Right ventricle myocardium inferior (tissue), 1 donor: Measurements from ENCODE around the gene TC2N. TPM values are rescaled to one million over a fixed set of nuclear protein-coding genes. Genes with fewer than 3 reads are reported as not detected.
A peak's percentile ranks its signal among the peaks of the same experiment; 100 is the strongest.

ENCODE experiments used
- ATAC-seq: fragments of 200-7000 bp; cut with Tn5 transposase; one replicate; pipeline ENCODE4 v1.9.1; 2020; ENCODE audit warnings: mild to moderate bottlenecking, moderate library complexity
- DNase-seq: peaks from one replicate; pipeline ENCODE4 v3.0.0; 2021; ENCODE audit errors: missing footprints
- intact Hi-C: fragments of 100-400 bp; cut with DNase I; formaldehyde crosslinking; loops from one replicate; pipeline ENCODE4 v1.11.0; 2022
- total RNA-seq: library from RNA; stranded (reverse); fragmentation: NEBNext Ultra II Directional; extraction: Animal tissue kit (Norgen Biotek cat#: 25700); gene quantifications from one replicate; pipeline ENCODE4 v1.2.1, GENCODE V29; 2021
- donor health status: DM: no; HTN: yes; CAD: no; lungs with severe emphysema.

TC2N gene
- total RNA-seq, 1 donor from 2014 or later: 12.6 TPM

- intact Hi-C loops: no loop called here
- no peak for ATAC-seq
- DNase-seq: no peak
Measured at GRCh38 chr14:91805659-91806058, 61.7 kb downstream of the TC2N start.

GRCh38 chr14:91801358-91801757 is 66.0 kb downstream of the TC2N start:
- intact Hi-C loops: no loop called here
- ATAC-seq: no peak
- DNase-seq: no peak

DNA sequence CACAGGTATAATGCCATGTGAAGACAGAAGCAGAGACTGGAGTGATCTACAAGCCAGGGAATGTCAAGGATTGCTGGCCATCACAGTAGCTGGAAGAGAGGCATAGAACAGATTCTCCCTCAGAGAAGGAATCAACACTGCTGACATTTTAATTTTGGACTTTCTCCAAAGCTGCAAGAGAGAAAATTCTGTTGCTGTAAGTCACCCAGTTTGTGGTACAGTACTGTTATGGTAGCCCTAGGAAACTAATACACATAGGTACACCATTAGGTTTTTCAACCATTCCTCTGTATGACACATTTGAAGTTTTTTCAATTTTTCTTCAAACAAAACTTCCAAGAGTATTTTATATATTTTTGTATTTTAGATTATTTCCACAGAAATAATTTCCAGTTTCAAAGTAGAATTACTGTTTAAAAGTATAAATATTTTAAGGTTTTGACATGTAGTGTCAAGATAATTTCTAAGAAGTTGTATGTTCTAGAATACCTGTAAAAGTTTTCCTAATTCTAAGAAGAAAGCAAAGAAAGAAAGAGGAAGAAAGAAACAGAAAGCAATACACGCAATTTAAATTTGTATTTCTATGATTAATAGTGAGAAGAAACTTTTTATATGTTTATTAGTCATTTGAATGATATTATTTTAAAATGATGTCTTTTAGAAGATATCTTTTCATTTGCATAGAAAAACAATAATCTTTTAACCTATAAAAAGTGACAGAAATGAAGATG is 70.6 kb downstream of the TC2N start:
- intact Hi-C loops: no loop called here
- DNase-seq (no peak), ATAC-seq (no peak)

GRCh38 chr14:91793704-91794103 is 73.6 kb downstream of the TC2N start:
- DNase-seq: no peak

GRCh38 chr14:91786188-91786587 is 81.1 kb downstream of the TC2N start:
- DNase-seq: no peak
- ATAC-seq: no peak
- intact Hi-C loops: no loop called here

More at GRCh38 chr14:91793704-91794103, 73.6 kb downstream of the TC2N start:
- no peak for ATAC-seq
- intact Hi-C loops: no loop called here

- DNase-seq: no peak
- intact Hi-C loops: no loop called here
Measured at GRCh38 chr14:91780452-91780851, 86.9 kb downstream of the TC2N start.

DNA sequence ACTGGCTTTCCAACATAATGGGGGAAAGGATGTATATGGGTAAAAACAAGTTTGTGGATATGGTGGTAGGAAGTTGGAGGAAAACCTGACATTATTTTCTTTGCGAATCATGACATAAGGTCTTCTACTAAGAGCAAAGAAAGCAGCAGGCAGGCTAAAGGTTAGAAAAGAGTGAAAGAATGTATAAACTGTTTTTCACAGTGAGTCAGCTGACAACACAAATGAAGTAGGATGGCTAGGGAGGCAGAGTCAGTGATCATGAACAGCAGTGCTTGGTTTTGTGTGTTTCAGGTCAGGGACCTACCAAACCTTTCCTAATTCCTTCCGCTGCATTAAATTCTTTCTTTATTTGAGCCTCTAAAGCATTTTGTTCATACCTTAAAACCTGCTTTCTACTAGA is 89.1 kb downstream of the TC2N start:
- ATAC-seq: no peak
- DNase-seq: no peak
- intact Hi-C loops: no loop called here

More at GRCh38 chr14:91780452-91780851, 86.9 kb downstream of the TC2N start:
- no peak for ATAC-seq

GRCh38 chr14:91774140-91775096 is 92.9 kb downstream of the TC2N start:
- intact Hi-C loops: no loop called here
- no peak for ATAC-seq

GRCh38 chr14:91770185-91770584 is 97.2 kb downstream of the TC2N start:
- DNase-seq: no peak
- intact Hi-C loops: no loop called here
- no peak for ATAC-seq

More at GRCh38 chr14:91774140-91775096, 92.9 kb downstream of the TC2N start:
- DNase-seq: no peak

DNA sequence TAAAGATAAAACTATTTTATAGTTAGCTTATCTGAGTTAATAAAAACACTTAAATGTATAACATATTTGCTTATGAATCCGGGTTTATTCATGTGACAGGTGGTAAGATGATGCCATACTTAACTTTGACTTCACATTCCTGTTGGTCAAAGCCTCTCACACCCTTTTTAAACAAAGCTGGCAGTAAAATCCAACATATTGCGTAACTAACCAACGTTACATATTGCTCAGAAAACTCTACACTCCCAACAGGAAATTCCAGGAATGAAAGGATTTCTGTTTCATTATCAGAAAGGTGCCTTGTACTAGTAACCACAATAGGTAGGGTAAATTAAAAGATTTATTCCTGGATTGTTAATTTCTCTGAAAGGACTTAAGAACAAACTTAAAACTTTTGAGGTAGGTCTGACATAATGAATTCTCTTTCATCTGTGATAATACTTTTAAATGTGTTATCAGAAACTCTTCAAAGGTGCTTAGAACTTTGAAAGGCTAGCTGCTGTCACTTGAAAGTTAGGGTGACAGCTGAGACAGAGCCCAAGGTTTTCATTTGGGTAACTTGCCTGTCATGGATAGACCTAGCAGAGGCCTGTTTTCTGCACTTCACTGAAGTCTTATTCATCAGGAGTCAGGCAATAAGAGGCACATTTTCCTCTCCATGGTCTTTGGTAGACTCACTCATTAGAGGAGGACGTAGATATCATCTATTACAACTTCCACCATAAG is 111.6 kb downstream of the TC2N start:
- DNase-seq: no peak
- ATAC-seq: no peak
- intact Hi-C loops: no loop called here

GRCh38 chr14:91754819-91755218 is 112.5 kb downstream of the TC2N start:
- DNase-seq: no peak
- intact Hi-C loops: no loop called here
- ATAC-seq: no peak

- DNase-seq (no peak), ATAC-seq (peak; percentile 42)
- intact Hi-C loops: no loop called here
Measured at GRCh38 chr14:91754185-91754584, 113.2 kb downstream of the TC2N start.

DNA sequence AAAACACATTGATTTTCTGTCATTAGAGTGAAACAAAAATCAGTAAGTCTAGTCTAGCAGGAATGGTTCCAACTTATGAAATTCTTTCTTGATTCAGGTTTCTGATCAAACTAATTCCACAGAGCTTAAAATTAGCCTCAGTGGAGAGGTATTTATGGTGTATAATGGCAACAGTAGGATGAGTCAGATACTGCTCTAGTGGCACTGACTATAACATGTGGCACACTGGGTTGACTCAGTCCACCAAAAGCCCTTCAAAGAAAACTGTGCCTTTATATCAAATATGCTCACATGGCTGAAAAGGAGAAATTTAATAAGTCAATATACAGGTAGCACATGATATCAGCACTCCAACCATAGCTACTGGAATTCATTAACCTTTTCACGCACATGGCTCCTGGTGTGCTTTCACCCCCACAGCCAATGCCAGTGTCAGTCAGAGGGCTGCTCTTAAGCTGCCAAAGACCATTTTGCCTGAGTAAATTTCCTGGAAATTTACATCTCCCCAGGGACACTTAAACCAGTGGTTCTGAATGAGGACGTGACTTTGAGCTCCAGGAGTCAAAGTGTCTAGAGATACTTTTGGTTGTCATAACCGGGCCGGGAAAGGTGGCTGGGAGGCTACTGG is 113.7 kb downstream of the TC2N start:
- DNase-seq (no peak), ATAC-seq (no peak)
- intact Hi-C loops: no loop called here

DNA sequence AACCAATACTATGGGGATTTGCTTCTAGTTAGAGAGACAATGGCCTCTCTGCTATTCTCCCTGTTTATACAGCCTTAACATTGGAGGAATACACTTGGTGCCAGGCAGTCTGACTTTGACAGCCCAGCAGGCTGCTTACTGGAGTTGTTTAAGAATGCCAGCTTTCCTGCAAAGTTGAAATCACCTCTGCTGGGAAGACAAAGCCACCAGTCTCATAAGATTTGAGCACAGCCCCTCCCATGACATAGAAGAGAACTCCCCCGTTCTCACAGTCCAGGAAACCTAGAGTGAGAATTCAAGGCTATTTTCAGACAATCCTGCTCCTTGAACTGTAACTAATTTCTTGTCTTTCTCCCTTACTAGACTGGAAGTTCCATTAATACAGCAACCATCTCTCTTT is 114.4 kb downstream of the TC2N start:
- intact Hi-C loops: no loop called here
- ATAC-seq: no peak
- no peak for DNase-seq

DNA sequence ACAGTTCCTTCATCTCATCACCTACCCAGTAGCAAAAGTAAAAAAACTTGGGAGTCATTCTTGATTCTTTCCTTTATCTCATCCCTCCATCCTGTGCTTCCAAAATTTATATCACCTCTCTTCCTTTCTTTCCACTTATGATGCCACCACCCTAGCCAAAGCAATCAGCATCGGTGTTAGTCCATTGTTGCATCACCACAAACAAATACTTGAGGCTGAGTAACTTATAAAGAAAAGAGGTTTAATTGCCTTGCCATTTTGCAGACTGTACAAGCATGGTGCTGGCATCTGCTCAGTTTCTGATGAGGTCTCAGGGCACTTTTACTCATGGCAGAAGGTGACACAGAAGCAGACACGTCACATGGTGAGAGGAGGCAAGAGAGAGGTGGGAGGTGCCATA is 115.6 kb downstream of the TC2N start:
- intact Hi-C loops: no loop called here
- ATAC-seq (no peak), DNase-seq (no peak)

DNA sequence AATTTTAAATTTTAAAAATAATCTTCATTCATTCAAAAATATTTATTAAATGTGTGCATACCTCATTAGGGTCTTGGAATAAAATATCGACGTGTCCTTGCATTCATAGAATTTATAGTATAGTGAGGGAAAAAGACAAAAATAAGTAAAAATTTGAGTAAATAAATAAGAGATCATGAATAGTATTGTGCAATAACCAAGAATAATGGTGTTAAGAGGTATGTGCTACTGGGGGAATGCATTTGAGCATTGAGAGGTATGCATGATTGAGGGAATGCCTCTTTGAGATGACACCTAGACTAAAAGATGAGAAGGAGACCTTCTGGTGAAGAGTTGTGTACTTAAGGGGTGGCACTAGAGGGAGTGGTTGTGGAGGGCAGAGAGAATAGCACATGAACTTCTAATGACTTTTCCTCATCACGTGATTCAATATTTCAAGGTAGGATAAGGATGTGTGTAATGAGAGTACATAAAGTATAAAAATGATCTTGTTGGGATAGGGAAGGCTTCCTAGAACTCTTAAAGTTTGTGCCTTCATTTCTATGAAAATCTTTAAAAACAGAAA is 116.6 kb downstream of the TC2N start:
- intact Hi-C loops: no loop called here
- no peak for DNase-seq
- no peak for ATAC-seq

- no peak for DNase-seq
- no peak for ATAC-seq
- intact Hi-C loops: no loop called here
Measured at GRCh38 chr14:91749868-91750267, 117.5 kb downstream of the TC2N start.

DNA sequence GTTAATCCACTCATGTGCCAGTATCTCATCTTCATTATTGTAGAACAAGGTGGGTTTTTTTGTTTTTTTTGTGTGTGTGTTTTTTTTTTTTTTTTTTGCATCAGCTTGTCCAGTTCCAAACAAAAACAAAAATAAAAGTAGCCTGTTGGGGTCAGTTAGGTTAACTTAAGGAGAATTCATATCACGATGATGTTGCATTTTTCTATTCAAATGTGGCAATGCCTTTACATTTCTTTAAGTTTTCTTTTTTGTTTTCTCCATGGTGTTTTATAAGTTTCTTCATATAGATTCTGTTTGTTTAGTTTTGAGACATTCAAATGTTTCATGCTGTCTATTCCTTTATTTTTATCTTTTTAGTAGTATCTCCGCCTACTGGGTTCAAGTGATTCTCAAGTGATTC is 119.3 kb downstream of the TC2N start:
- intact Hi-C loops: no loop called here
- ATAC-seq: no peak
- no peak for DNase-seq

GRCh38 chr14:91745344-91745743 is 122.0 kb downstream of the TC2N start:
- intact Hi-C loops: no loop called here
- no peak for ATAC-seq
- DNase-seq: no peak
